HCT116 (cell line): Measurements from ENCODE around the gene TRPM5.

Experiments used
- CTCF ChIP-seq, 3 experiments: fragments of 200-600 bp in 1 of 3; sonication (generic) in 1 of 3; IDR thresholded peaks in 2 of 3; conservative IDR thresholded peaks in 1 of 3; 2 replicates each; pipeline ENCODE4 v1.5.1; 2012 to 2017; ENCODE audit warnings: low read depth in 2 of 3, low read length in 2 of 3, antibody characterized with exemption in 1 of 3, borderline replicate concordance in 1 of 3, control low read depth in 1 of 3, mild to moderate bottlenecking in 1 of 3, mixed read lengths in 1 of 3, mixed run types in 1 of 3, moderate library complexity in 1 of 3; ENCODE audit not compliant: insufficient read depth in 1 of 3
- EZH2 ChIP-seq: fragments of 200-600 bp; sonication (generic); IDR thresholded peaks from 2 replicates; pipeline ENCODE4 v1.6.1; 2017; ENCODE audit warnings: antibody characterized with exemption, mixed run types

- TF ChIP-seq CTCF (IDR thresholded peaks at IDR 0.05 in 2 of 3, conservative IDR thresholded peaks at IDR 0.05 in 1 of 3; ENCODE audit: borderline replicate concordance in 1 of 3, insufficient read depth in 1 of 3, low read depth in 2 of 3, low read length in 2 of 3) = no peak
- TF ChIP-seq EZH2 = no peak
Observed at GRCh38 chr11:2458321-2458720, 14.0 kb upstream of the TRPM5 start.
